Chondrocyte (in vitro differentiated cells): ENCODE data around the gene PLCG1. TPM values are rescaled to one million over a fixed set of nuclear protein-coding genes. Genes with fewer than 3 reads are reported as not detected.

Source experiments
- DNase-seq: peaks from one replicate; pipeline ENCODE4 v3.0.0; 2021; ENCODE audit warnings: mixed read lengths, low spot score
- H3K27ac Mint-ChIP-seq: one replicate; pipeline ENCODE4 v1.8.0; 2021; ENCODE audit warnings: mild to moderate bottlenecking, moderate library complexity, mixed read lengths; ENCODE audit not compliant: unreplicated experiment
- H3K27me3 Mint-ChIP-seq: 2 replicates; pipeline ENCODE4 v1.8.0; 2021; ENCODE audit warnings: low read depth, mixed read lengths
- H3K36me3 Mint-ChIP-seq: 2 replicates; pipeline ENCODE4 v1.8.0; 2021; ENCODE audit warnings: low read depth, mixed read lengths
- H3K4me1 Mint-ChIP-seq: 2 replicates; pipeline ENCODE4 v1.8.0; 2021; ENCODE audit warnings: low read depth, mild to moderate bottlenecking, mixed read lengths
- H3K4me3 Mint-ChIP-seq: one replicate; pipeline ENCODE4 v1.8.0; 2021; ENCODE audit warnings: mild to moderate bottlenecking, moderate library complexity, mixed read lengths; ENCODE audit not compliant: unreplicated experiment
- H3K9me3 Mint-ChIP-seq: 2 replicates; pipeline ENCODE4 v1.8.0; 2021; ENCODE audit warnings: low read depth, mixed read lengths
- CTCF ChIP-seq: fragments of 200-600 bp; sonication (generic); IDR thresholded peaks from 2 replicates; pipeline ENCODE4 v1.5.0; 2021; ENCODE audit warnings: antibody characterized with exemption, mild to moderate bottlenecking, moderate library complexity
- total RNA-seq: library from RNA; stranded (reverse); gene quantifications from 3 replicates; pipeline ENCODE4 v1.2.1, GENCODE V29; 2021

PLCG1 gene
- total RNA-seq, 1 donor from 2014 or later, result 152 TPM

GRCh38 chr20:41095110-41095969 is 42.0 kb upstream of the PLCG1 start:
- no peak for DNase-seq
- Mint-ChIP-seq H3K27ac (peak overlapping the region; percentile 8), H3K36me3 (peaks cover 32% of the 10 kb centered on the region), H3K4me3 (no peak overlapping the region), H3K4me1 (peaks cover 4% of the 10 kb centered on the region), H3K27me3 (no peaks in the 10 kb centered on the region), H3K9me3 (no peaks in the 10 kb centered on the region)
- peak; percentile 97 for TF ChIP-seq CTCF

GRCh38 chr20:41098703-41099250 is 38.6 kb upstream of the PLCG1 start:
- peaks cover 34% of the 10 kb centered on the region for H3K36me3 Mint-ChIP-seq

GRCh38 chr20:41100001-41100480 is 37.3 kb upstream of the PLCG1 start:
- DNase-seq, result no peak
- Mint-ChIP-seq H3K4me3 (no peak overlapping the region), H3K27ac (no peak overlapping the region), H3K9me3 (no peaks in the 10 kb centered on the region), H3K27me3 (no peaks in the 10 kb centered on the region), H3K36me3 (peaks cover 42% of the 10 kb centered on the region), H3K4me1 (peaks cover 4% of the 10 kb centered on the region)
- TF ChIP-seq CTCF, result no peak

More at GRCh38 chr20:41098703-41099250, 38.6 kb upstream of the PLCG1 start:
- H3K27ac Mint-ChIP-seq, result no peak overlapping the region
- H3K27me3 Mint-ChIP-seq, result no peaks in the 10 kb centered on the region
- no peak for TF ChIP-seq CTCF
- H3K4me1 Mint-ChIP-seq, result peaks cover 4% of the 10 kb centered on the region
- no peak overlapping the region for H3K4me3 Mint-ChIP-seq
- DNase-seq, result no peak
- no peaks in the 10 kb centered on the region for H3K9me3 Mint-ChIP-seq

GRCh38 chr20:41101660-41102059 is 35.7 kb upstream of the PLCG1 start:
- H3K9me3 Mint-ChIP-seq, result no peaks in the 10 kb centered on the region
- H3K27me3 Mint-ChIP-seq, result no peaks in the 10 kb centered on the region
- H3K27ac Mint-ChIP-seq, result no peak overlapping the region
- H3K4me3 Mint-ChIP-seq, result no peak overlapping the region
- H3K4me1 Mint-ChIP-seq, result no peaks in the 10 kb centered on the region
- DNase-seq, result no peak
- TF ChIP-seq CTCF, result no peak
- H3K36me3 Mint-ChIP-seq, result peaks cover 42% of the 10 kb centered on the region

- Mint-ChIP-seq H3K27ac (no peak overlapping the region), H3K9me3 (no peaks in the 10 kb centered on the region), H3K4me1 (peaks cover 21% of the 10 kb centered on the region), H3K27me3 (no peaks in the 10 kb centered on the region), H3K4me3 (no peak overlapping the region), H3K36me3 (peaks cover 31% of the 10 kb centered on the region)
- no peak for DNase-seq
- TF ChIP-seq CTCF, result no peak
These were observed 28.8 kb upstream of the PLCG1 start for GRCh38 chr20:41108531-41108930.
